ENCODE measurements around the gene CLIP4.
A peak's percentile ranks its signal among the peaks of the same experiment; 100 is the strongest.
"Not testable (repeated sequence)": the region's sequence is repeated elsewhere in the genome, so short reads cannot be mapped to it uniquely, and the experiment has no call there.

The CLIP4 gene, protein sequence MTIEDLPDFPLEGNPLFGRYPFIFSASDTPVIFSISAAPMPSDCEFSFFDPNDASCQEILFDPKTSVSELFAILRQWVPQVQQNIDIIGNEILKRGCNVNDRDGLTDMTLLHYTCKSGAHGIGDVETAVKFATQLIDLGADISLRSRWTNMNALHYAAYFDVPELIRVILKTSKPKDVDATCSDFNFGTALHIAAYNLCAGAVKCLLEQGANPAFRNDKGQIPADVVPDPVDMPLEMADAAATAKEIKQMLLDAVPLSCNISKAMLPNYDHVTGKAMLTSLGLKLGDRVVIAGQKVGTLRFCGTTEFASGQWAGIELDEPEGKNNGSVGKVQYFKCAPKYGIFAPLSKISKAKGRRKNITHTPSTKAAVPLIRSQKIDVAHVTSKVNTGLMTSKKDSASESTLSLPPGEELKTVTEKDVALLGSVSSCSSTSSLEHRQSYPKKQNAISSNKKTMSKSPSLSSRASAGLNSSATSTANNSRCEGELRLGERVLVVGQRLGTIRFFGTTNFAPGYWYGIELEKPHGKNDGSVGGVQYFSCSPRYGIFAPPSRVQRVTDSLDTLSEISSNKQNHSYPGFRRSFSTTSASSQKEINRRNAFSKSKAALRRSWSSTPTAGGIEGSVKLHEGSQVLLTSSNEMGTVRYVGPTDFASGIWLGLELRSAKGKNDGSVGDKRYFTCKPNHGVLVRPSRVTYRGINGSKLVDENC

GRCh38 chr2:29114946-29115609 lies at the start of gene CLIP4:
Gene CLIP4 (plus strand): TSS chr2:29115415. CDS start chr2:29121389, 5,974 bp downstream.
- peak; percentile 83 for DNase-seq (ENCODE audit: low spot score)

DNA sequence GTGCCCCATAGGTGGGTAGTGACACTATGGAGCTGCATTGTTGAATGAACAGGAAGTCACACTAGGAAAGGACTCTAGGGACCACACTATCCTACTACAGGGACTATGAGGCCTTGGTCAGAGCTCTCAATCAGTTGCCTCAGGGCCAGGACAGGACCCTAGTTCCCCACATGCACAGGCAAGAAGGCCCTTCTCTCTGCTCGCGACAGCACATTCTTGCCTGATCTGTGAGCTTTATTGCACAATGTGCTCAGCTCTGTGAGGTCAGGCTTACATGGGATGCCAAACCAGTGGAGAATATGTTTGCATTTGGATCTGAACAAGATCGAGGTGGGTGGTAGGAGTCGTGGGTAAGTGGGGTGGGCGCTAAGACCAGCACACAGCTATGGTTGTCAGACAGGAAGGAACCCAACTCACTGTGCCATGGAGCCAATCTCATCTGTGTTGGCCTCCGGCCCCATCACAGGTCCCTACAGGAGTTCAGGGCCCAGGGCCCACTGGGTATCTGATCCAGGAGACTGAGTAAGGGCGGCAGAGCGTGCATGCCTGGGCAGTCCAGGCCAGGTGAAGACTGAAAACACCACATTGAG lies 48.8 kb upstream of the CLIP4 start:
- peak; percentile 38 for DNase-seq (ENCODE audit: low spot score)

DNA sequence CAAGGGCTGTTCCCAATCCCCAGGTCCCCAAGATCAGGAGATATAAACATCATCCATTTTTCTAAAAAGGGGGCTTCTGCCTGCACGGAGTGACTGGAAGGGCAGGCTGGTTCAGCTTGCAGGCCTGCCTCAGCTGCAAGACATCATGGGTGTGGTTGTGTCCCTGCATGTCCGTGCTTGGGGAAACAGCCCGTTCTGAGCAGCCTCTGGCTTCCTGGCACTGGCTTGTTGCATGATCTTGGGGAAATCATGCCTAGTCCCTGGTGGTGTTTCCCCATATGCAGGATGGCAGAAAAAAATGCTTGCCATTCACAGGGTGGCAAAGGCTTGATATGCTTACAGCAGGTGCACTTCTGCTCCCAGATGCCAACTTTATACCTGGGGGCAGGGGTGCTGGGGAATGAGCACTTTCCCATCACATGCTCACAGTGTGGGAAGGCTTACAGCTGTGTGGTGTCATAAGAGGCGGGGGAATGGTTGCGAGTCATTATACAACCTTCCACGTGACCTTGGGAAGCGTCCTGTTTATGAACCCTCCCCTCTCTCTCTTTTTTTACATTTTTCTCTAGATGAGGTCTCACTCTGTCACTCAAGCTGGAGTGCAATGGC lies 48.1 kb upstream of the CLIP4 start:
- no peak for DNase-seq (ENCODE audit: low spot score)

- no peak for DNase-seq (ENCODE audit: low spot score)
Measured at GRCh38 chr2:29068513-29068912, 46.7 kb upstream of the CLIP4 start.

DNA sequence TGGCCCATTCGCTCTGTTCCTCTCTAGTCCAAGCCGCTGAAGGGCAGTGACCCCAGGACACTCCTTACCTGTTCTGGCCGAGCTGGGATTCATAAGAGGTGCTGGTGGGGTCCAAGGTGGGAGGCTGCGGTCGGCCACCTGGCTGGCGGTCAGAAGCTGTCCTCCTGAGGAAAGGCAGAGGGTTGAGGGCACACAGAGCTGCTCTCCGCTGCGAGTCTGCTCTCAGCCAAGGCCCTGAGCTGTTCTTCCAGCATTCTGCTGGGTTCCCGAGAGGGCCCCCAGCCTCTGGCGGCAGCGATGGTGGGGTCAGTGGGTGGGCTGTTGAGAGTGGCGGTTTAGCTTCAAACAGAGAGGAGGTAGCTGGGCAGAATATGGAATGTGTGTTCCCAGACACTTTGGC lies 44.7 kb upstream of the CLIP4 start:
- no peak for DNase-seq (ENCODE audit: low spot score)

GRCh38 chr2:29071032-29071975 lies 43.9 kb upstream of the CLIP4 start:
- no peak for DNase-seq (ENCODE audit: low spot score)

DNA sequence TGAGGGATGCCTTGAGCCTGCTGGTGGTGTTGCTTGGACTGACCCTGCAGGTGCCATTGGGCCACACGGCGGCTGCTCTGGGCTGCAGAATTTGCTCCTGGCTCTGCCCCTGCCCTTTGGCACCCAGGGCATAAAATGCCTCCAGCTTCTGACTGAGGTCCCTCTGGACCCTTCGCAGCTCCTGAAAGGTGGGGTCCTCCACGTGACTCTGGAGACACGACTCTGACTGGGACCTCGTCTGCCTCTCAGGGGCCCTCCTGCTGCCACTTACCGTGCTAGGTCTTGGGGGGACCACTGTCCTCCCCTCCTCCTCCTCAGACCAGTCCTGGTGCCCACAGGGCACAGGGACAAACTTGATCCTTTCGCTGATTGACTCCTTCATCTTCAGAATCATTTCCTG lies 43.0 kb upstream of the CLIP4 start:
- no peak for DNase-seq (ENCODE audit: low spot score)

DNA sequence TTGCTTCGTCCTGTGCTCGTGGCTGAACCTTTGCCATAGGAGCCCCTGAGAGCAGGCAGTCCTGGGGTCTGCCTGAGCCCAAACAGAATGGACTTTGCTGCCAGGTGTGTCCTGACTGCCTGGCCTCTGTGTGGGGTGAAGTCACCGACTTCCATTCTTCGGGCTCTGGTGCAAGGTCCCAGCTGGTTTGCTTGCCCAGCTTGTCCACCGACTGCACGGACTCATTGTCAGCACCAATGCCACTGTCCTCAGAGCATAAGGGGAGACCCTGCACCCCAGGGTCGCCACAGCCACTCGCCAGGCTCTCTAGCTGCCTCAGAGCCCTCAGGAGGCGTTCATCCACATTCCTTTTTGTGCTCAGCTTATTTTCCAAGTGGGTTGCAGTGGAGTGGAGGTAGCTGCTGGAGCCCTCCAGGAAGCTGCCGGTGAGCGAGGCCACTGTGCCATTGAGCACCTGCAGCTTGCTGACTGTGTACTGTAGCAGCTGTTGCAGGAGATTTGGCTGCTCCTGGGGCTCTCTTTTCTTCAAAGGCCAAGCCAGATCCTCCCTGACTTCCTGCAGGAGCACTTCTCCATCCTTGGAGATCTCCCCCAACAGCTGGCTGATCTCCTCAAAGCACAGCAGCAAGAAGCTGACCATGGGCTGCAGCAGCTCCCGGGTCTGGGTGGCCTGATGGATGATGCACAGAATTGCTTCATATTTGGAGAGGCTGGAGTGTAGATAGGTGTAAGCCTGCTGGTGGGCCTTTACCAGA lies 42.1 kb upstream of the CLIP4 start:
- DNase-seq (ENCODE audit: low spot score): no peak

- DNase-seq (ENCODE audit: low spot score): no peak
Measured at GRCh38 chr2:29073933-29074332, 41.3 kb upstream of the CLIP4 start.

DNA sequence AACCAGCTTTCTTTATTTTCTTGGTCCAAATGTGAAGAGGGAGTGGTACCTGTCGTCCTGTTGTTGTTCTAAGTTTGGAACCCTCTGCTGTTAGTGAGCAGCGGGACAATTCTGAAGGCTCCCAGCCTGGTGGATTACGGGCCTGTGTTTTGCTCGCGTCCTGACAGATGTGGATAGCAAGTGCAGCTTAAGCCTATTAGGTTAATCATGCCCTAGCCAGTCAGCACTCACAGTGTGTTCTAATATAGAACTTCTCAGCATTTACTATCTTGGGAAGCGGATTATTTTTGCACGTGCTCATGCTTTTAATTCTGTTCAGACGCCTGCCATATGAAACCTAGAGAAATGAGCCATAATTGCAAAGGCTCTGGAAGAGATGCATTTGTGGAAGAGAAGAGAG lies 40.8 kb upstream of the CLIP4 start, which contains the start of gene PCARE:
Gene PCARE, minus strand, starts transcription at position 113 of the 400 bp plus-strand sequence. CDS start 262 bp downstream, outside the sequence.
- DNase-seq (ENCODE audit: low spot score): no peak

DNA sequence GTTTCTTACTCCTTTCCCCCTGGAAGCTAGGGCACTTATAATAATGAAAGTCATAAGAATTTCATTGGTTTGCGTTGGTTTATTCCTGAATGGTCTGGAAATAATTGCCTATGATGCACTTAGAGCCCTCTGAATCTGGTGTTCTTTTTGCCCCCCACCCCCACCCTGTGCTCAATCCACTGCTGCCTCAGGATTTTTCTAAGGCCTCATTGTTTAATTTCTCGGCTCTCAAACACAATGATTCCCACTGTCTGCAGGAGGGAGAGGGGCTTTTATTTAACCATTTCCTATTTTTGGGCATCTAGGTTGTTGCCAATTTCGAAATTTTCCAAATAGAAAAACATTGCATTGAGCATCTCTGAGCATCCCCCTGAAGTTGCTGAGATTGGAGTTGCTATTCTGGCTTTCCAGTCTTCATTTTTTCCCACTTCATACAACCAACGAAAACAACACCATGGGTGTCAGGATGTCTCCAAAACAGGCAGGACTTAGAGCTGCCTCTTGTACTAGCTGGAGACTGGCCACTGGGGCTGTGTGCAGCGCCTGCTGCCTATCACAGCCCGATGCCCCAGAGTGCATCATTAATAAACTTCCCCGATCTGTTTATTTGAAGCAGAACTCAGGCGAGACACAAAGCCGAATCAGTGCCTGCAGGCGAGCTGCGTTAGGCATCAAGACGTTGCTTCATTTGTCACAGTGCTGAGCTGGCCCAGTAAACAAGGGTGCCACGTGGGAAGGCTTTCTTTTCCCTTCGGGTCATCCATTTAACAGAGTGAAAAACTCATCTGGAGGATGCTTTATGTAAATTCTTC lies 39.1 kb upstream of the CLIP4 start:
- DNase-seq (ENCODE audit: low spot score): no peak

DNA sequence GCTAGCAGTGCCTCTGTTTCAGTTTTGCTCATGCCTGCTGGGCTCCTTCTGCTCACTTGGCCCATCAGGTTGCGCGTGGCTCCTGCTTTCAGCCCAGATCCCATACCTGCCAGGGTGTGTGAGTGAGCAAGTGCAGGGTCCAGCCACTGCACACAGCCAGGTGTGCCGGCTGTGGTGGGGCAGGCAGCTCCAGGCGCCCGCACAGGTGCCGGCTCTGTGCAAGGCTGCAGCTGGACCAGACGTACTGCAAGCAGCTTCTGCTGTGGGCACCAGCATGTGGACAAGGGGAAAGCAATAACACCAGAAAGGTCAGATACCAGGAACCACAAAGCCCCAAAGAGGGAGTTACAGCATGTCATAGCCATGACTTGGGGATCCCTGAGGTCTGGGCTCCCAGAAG lies 35.3 kb upstream of the CLIP4 start:
- DNase-seq (ENCODE audit: low spot score): no peak

GRCh38 chr2:29080886-29081743 lies 34.1 kb upstream of the CLIP4 start:
- DNase-seq (ENCODE audit: low spot score): no peak

DNA sequence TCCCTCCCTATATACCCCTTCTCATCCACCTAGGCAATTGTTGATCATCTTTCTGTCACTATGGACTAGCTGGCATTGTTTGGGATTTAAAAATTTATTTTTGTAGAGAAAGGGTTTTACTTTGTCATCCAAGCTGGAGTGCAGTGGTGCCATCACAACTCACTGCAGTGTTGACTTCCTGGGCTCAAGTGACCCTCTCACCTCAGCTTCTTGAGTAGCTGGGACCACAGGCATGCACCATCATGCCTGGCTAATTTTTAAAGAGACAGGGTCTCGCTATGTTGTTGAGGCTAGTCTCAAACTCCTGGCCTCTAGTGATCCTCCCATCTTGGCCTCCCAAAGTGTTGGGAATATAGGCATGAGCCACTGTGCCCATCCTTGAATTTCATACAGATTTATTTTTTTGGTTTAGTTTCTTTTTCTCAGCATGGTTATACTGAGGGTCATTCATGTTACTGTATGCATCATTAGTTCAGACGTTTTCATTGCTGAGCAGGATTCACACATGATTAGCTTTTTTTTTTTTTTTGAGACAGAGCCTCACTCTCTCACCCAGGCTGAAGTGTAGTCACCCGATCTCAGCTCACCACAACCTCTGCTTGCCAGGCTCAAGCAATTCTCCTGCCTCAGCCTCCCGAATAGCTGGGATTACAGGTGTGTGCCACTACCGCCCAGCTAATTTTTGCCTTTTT lies 32.3 kb upstream of the CLIP4 start:
- no peak for DNase-seq (ENCODE audit: low spot score)

DNA sequence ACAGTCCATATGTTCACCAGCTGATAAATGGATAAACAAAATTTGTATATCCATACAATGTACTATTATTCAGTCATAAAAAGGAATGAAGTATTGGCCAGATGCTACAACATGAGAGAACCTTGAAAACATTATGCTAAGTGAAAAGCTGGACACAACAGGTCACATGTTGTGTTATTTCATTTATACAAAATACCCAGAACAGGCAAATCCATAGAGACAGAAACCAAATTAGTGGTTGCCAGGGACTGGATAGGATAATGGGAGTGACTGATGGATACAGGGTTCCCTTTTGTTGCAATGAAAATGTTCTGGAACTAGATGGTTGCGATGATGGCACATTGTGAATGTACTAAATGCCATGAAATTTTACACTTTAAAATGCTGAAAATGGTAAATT lies 30.7 kb upstream of the CLIP4 start:
- no peak for DNase-seq (ENCODE audit: low spot score)

- DNase-seq (ENCODE audit: low spot score): not testable (repeated sequence)
Measured at GRCh38 chr2:29090311-29090710, 24.9 kb upstream of the CLIP4 start.

DNA sequence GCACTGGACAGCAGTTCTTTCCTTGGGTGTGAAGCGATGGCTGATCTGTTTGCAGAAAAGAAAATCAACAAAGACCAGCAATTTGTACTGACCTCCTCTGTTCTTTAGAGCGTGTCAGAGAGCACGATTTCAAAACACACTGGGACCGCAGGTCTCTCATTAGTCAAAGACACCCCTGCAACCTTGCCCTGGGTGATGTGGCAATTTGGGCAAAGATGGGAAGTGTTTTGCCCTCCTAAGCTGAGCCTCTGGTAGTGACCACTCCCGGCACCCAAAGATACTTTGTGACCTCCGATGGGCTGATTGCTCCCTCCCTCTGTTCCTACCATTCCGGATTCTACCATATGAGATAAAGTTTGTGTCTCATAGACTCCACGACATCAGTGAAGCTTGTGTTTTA lies 18.2 kb upstream of the CLIP4 start:
- DNase-seq (ENCODE audit: low spot score): no peak

- no peak for DNase-seq (ENCODE audit: low spot score)
Measured at GRCh38 chr2:29097569-29097968, 17.6 kb upstream of the CLIP4 start.

Measured in AG08395 (cell line).